ENCODE results near the gene SECISBP2. TPM values are rescaled to one million over a fixed set of nuclear protein-coding genes. Genes with fewer than 3 reads are reported as not detected.

SECISBP2 gene
- total RNA-seq, 1 donor from 2014 or later = 42.0 TPM

DNA sequence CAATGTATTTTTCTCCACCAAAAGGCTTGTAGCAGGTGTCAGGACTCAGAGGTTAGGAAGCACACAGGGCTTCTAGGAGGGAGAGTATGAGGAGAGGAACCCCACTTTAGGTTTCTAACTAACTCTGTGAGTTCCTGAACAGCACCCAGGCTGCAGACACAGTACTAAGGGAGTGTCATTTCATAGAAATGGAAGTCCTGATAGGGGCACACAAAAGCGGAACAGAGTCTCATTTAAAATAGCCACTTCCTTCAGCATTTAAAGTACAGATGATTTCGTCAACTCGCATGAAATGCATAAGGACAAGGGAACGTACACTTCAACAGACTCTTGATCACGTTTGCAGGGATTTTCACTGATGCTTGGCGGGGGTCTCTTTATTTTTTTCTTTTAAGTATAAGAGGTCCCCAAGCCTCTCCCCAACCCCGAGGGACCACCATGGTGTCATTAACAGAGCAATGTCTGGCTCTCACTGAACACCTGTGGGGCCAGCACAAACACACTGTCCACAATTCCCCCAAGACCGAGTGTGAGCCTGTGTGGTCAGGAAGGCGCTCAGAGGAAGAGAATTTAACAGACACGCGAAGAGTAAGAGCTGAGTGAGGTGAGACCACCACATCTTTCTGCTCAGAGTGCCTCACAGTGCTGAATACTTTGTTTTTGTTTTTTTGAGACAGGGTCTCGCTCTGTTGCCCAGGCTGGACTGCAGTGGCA lies 82.3 kb downstream of the SECISBP2 start:
- no peak for DNase-seq (ENCODE audit: extremely low read depth, low read depth, low spot score)

DNA sequence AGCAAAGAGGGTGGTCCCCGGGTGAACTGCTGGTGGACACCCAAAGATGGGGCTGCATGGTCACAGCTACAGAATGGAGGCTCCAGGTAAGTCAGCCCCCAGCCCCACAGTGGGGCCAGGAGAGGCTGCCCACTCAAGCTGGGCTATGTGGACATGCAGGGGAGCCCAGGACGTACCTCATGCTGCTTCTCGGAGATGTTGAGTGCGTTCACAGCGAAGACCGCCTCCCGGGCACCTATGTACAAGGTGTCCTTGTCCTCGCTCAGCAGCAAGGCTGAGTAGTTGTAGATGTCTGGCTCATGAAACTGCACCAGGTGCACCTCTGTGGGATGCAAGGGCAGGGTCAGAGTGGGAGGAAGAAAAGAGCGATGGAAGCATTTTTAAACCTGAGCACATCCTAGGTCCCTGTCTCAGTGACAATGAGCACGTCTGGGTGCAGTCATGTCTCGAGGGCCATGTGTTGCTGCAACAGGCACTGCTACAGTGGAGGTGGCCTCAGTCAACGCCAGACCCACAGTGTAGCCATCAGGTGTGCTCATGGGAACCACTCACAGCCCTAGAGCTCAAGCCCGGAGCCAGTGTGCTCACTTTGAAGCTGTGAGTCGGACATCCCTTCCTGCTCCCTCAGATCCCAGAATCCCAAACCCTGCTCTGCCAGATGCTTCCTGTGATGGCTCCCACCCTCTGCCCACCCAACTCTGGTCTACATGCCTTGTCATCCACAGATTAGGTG lies 84.6 kb downstream of the SECISBP2 start:
- DNase-seq (ENCODE audit: extremely low read depth, low read depth, low spot score) = no peak

- DNase-seq (ENCODE audit: extremely low read depth, low read depth, low spot score) = no peak
These were observed 85.8 kb downstream of the SECISBP2 start for GRCh38 chr9:89404074-89404473.

DNA sequence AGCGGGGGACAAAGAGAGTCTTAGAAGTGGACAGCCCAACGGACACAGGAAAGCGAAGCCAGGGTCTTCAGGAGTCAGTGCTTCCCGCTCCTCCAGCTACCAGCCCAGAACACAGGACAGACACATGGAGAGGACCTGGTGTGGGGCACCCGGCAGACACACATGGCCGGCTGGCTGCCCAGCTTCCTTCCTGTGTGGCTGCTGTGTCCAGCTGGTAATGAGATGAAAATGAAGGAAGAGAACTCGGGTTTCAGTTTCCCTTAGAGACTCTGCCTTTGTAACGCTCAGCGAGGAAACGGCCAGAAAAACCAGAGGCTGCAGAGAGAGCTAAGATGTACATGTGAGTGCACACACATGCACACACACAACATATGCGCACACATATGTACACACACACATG lies 87.5 kb downstream of the SECISBP2 start:
- no peak for DNase-seq (ENCODE audit: extremely low read depth, low read depth, low spot score)

- no peak for DNase-seq (ENCODE audit: extremely low read depth, low read depth, low spot score)
These were observed 88.8 kb downstream of the SECISBP2 start for GRCh38 chr9:89407070-89407469.

DNA sequence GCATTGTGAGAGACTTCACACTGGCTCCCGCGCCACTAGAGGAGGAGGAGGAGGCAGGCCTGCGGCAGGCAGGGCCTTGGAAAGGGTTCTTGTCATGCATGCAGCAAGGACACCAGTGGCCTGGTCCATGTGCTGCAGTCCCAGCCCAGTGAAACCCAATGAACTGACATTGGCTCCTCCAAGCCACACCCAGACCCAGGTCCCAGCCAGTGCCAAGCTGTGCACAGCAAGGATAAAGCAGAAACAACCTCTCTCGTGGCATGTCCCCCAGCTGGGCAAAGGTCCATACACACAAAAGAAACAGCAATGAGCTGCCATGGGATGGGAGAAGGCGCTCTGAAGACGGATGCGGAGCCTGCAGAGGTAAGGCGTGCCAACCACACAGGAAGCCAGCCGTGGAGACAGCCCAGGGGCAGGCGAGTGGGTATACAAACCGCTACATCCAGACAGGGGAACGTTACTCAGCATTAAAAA lies 90.4 kb downstream of the SECISBP2 start:
- no peak for DNase-seq (ENCODE audit: extremely low read depth, low read depth, low spot score)

Other genes with a start within 250 kb of the SECISBP2 start
- 4.5 and 7.3 TPM in 2 replicates for gene SHC3, start 139.7 kb upstream of the SECISBP2 start, total RNA-seq
- 98.4 and 153 TPM in 2 replicates for gene CKS2, start 7.3 kb upstream of the SECISBP2 start, total RNA-seq
- 2.7 and 5.6 TPM in 2 replicates for gene SEMA4D, start 179.6 kb downstream of the SECISBP2 start, total RNA-seq